K562 (cell line): ENCODE results near the gene CLSTN2. TPM values are rescaled to one million over a fixed set of nuclear protein-coding genes. Genes with fewer than 3 reads are reported as not detected.

Source experiments
- ATAC-seq: fragments of 200-7000 bp; cut with Tn5 transposase; 3 replicates; pipeline ENCODE4 v1.9.1; 2020; ENCODE audit warnings: moderate library complexity
- BruUV-seq: library from RNA; stranded (reverse); fragments of 400-500 nt; replicated peaks from 2 replicates; lab custom pipeline; 2021; lab: Mats Ljungman, UMichigan
- CTCF ChIA-PET: fragments of 300-600 bp; formaldehyde crosslinking; extraction: SDS; loops from one replicate; lab custom pipeline; 2021; ENCODE audit warnings: low intra/inter-chr PET ratio; lab: Yijun Ruan, JAX
- POLR2A ChIA-PET: fragments of 300-600, 350-650 bp; sonication (Branson Sonifier 250); formaldehyde crosslinking; extraction: SDS; loops from one replicate; lab custom pipeline; 2021; ENCODE audit warnings: antibody characterized with exemption, inconsistent platforms; lab: Yijun Ruan, JAX
- DNase-seq, 4 experiments: peaks; one replicate each; pipeline versions ENCODE4 v3.0.0 to v3.0.0-alpha.2; 2011 to 2018; ENCODE audit warnings: low spot score in 3 of 4, mixed read lengths in 3 of 4; ENCODE audit errors: extremely low read depth in 1 of 4
- FAIRE-seq: peaks from 2 replicates; lab custom pipeline; 2011; peaks lifted over from hg19 to GRCh38; lab: Jason Lieb, UNC
- H2AFZ ChIP-seq: 2 replicates; pipeline ENCODE4 v1.6.0; 2011; ENCODE audit warnings: low read depth, low read length, control low read depth, inconsistent platforms
- H3K27ac ChIP-seq: fragments of 200-600 bp; 3 replicates; pipeline ENCODE4 v1.8.0; 2011; ENCODE audit warnings: low read depth, mild to moderate bottlenecking, control low read depth, inconsistent platforms, low read length, moderate library complexity, mixed read lengths; ENCODE audit errors: extremely low read depth
- H3K27me3 ChIP-seq, 2 experiments: fragments of 300-600 bp in 1 of 2; 2 replicates in 1 of 2; 3 replicates in 1 of 2; pipeline versions ENCODE4 v1.6.0 to v1.8.0; 2011; ENCODE audit warnings: inconsistent platforms in 2 of 2, low read length in 2 of 2, mild to moderate bottlenecking in 1 of 2, mixed read lengths in 1 of 2, moderate library complexity in 1 of 2; ENCODE audit not compliant: control insufficient read depth in 2 of 2, insufficient read depth in 2 of 2
- H3K36me3 ChIP-seq: fragments of 300-600 bp; 3 replicates; pipeline ENCODE4 v1.8.0; 2011; ENCODE audit warnings: mild to moderate bottlenecking, low read length, inconsistent platforms; ENCODE audit not compliant: control insufficient read depth, insufficient read depth
- H3K4me1 ChIP-seq, 2 experiments: fragments of 200-600 bp in 1 of 2; replicated peaks in 1 of 2; 2 replicates in 1 of 2; 3 replicates in 1 of 2; pipeline versions ENCODE4 v1.5.1 to v1.8.0; 2011; ENCODE audit warnings: inconsistent platforms in 2 of 2, low read length in 2 of 2, mild to moderate bottlenecking in 1 of 2, mixed read lengths in 1 of 2, moderate library complexity in 1 of 2; ENCODE audit not compliant: control insufficient read depth in 2 of 2, insufficient read depth in 2 of 2
- H3K4me2 ChIP-seq: 2 replicates; pipeline ENCODE4 v1.6.1; 2011; ENCODE audit warnings: low read length, control low read depth, inconsistent platforms, mixed read lengths; ENCODE audit not compliant: insufficient read depth
- H3K4me3 ChIP-seq: fragments of 200-600 bp; sonication (generic), shearing (Covaris generic); 2 replicates; pipeline ENCODE4 v1.5.1; 2016; ENCODE audit warnings: control low read depth, inconsistent platforms
- H3K79me2 ChIP-seq: fragments of 200-600 bp; 3 replicates; pipeline ENCODE4 v1.8.0; 2011; ENCODE audit warnings: low read length, inconsistent platforms; ENCODE audit not compliant: control insufficient read depth, insufficient read depth
- H3K9ac ChIP-seq, 2 experiments: 2 replicates each; pipeline versions ENCODE4 v1.6.0 to v1.6.1; 2011; ENCODE audit warnings: low read depth in 2 of 2, low read length in 2 of 2, control low read depth in 1 of 2, inconsistent platforms in 1 of 2, mild to moderate bottlenecking in 1 of 2, mixed read lengths in 1 of 2; ENCODE audit not compliant: insufficient read depth in 1 of 2
- H3K9me1 ChIP-seq: one replicate; pipeline ENCODE4 v1.6.0; 2011; ENCODE audit warnings: inconsistent platforms, mild to moderate bottlenecking, low read length, moderate library complexity; ENCODE audit not compliant: control insufficient read depth, insufficient read depth
- H3K9me3 ChIP-seq: replicated peaks from 2 replicates; pipeline ENCODE4 v1.5.1; 2011; ENCODE audit warnings: low read depth, low read length, inconsistent platforms; ENCODE audit not compliant: control insufficient read depth, insufficient read depth
- H4K20me1 ChIP-seq: replicated peaks from 2 replicates; pipeline ENCODE4 v1.6.1; 2011; ENCODE audit warnings: low read length, inconsistent platforms, mixed read lengths; ENCODE audit not compliant: control insufficient read depth, insufficient read depth
- AFF4 ChIP-seq: sonication (generic); formaldehyde crosslinking; IDR thresholded peaks from 2 replicates; pipeline ENCODE4 v1.8.0; 2023; ENCODE audit warnings: mild to moderate bottlenecking, missing genetic modification reagents
- ATF6 ChIP-seq: sonication (generic); formaldehyde crosslinking; IDR thresholded peaks from 2 replicates; pipeline ENCODE4 v1.4.0; 2020; ENCODE audit warnings: mild to moderate bottlenecking, missing genetic modification reagents
- DACH1 ChIP-seq: fragments of 450-650 bp; IDR thresholded peaks from 2 replicates; pipeline ENCODE4 v1.6.1; 2018; ENCODE audit not compliant: partially characterized antibody
- HNRNPK ChIP-seq: fragments of 200-400 bp; formaldehyde crosslinking; IDR thresholded peaks from one replicate; pipeline ENCODE4 v1.6.1; 2018; ENCODE audit warnings: mild to moderate bottlenecking, low read depth, low read length; ENCODE audit not compliant: poor library complexity, severe bottlenecking
- JUND ChIP-seq, 2 experiments: IDR thresholded peaks; 2 replicates in 1 of 2; 3 replicates in 1 of 2; pipeline ENCODE4 v1.6.1; 2011; ENCODE audit warnings: borderline replicate concordance in 2 of 2, low read depth in 2 of 2, low read length in 2 of 2, improper control_type of control experiment in 1 of 2, missing biosample characterization in 1 of 2, missing genetic modification characterization in 1 of 2, missing genetic modification reagents in 1 of 2
- KAT8 ChIP-seq: fragments of 450-650 bp; IDR thresholded peaks from 2 replicates; pipeline ENCODE4 v1.6.1; 2016; ENCODE audit warnings: low read depth, mild to moderate bottlenecking
- MAFK ChIP-seq: IDR thresholded peaks from 2 replicates; pipeline ENCODE4 v1.6.1; 2011; ENCODE audit warnings: low read length, improper control_type of control experiment
- NCOR1 ChIP-seq: fragments of 450-650 bp; IDR thresholded peaks from 2 replicates; pipeline ENCODE4 v1.6.1; 2016; ENCODE audit warnings: mild to moderate bottlenecking, moderate library complexity
- NONO ChIP-seq, 2 experiments: fragments of 200-400 bp in 1 of 2; fragments of 450-650 bp in 1 of 2; formaldehyde crosslinking in 1 of 2; IDR thresholded peaks; 2 replicates each; pipeline ENCODE4 v1.6.1; 2017; ENCODE audit warnings: low read depth in 2 of 2, mild to moderate bottlenecking in 2 of 2, moderate library complexity in 2 of 2, low read length in 1 of 2
- RFX5 ChIP-seq: IDR thresholded peaks from 2 replicates; pipeline ENCODE4 v1.6.1; 2011; ENCODE audit warnings: low read depth, mild to moderate bottlenecking, improper control_type of control experiment, low read length
- ZBTB7A ChIP-seq: IDR thresholded peaks from 2 replicates; pipeline ENCODE4 v1.6.1; 2011; ENCODE audit warnings: low read depth, mild to moderate bottlenecking, low read length, moderate library complexity, borderline replicate concordance; ENCODE audit not compliant: control insufficient read depth
- ZFPM2 ChIP-seq: fragments of 250-450 bp; sonication (Bioruptor Pico); IDR thresholded peaks from 2 replicates; pipeline ENCODE4 v1.5.1; 2022; ENCODE audit warnings: mild to moderate bottlenecking
- ZNF24 ChIP-seq: fragments of 450-650 bp; IDR thresholded peaks from 2 replicates; pipeline ENCODE4 v1.6.1; 2016
- WGBS: fragments of 100-300 bp; shearing (Covaris generic); methylation state at CpG from one replicate; pipeline ENCODE4 v1.1.6; 2016; ENCODE audit warnings: low coverage, mixed read lengths; ENCODE audit not compliant: insufficient coverage; ENCODE audit errors: missing lambda C conversion rate; 5-methylcytosine and 5-hydroxymethylcytosine counted together
- in situ Hi-C: fragments of 300-500 bp; cut with MboI; formaldehyde crosslinking; loops from 4 replicates; pipeline ENCODE4 v1.15.0; 2018; ENCODE audit warnings: inconsistent platforms, mixed read lengths
- intact Hi-C: fragments of 100-400 bp; cut with micrococcal nuclease; formaldehyde crosslinking; loops from 2 replicates; pipeline ENCODE4 v1.14.2; 2022
- polyA plus RNA-seq, 8 experiments: library from polyadenylated mRNA; depleted of rRNA in 4 of 8; stranded (reverse) in 5 of 8; unstranded in 3 of 8; fragments of >200 nt; fragmentation: Nextera tagmentation in 2 of 8; fragmentation: Illumina TruSeq in 1 of 8; extraction: Ambion mirVana in 2 of 8; extraction: Trizol in 1 of 8; gene quantifications; 2 replicates each; pipeline versions ENCODE4 v1.2.1 to v1.2.3, GENCODE V29; 2011 to 2014; ENCODE audit warnings: inconsistent platforms in 1 of 8, missing spikeins in 1 of 8
- total RNA-seq, 7 experiments: library from RNA; depleted of rRNA in 6 of 7; stranded (reverse); fragments of >200 nt in 6 of 7; fragmentation: Illumina TruSeq in 2 of 7; extraction: Trizol in 2 of 7; gene quantifications; 2 replicates each; pipeline versions ENCODE4 v1.2.1 to v1.2.3, GENCODE V29; 2011 to 2021; ENCODE audit warnings: low replicate concordance in 1 of 7
- TF ChIP-seq, protein P1 (sequence below): fragments of 450-650 bp; IDR thresholded peaks from 2 replicates; pipeline ENCODE4 v1.6.1; 2017; ENCODE audit warnings: antibody characterized with exemption

The CLSTN2 gene
- total and polyA plus RNA-seq, 9 of the 15 experiments (the other 6 are each of a cell fraction or from before 2014, with no cell fraction given) = 0.02 to 0.04 (median 0.04) TPM; not detected in 6

DNA sequence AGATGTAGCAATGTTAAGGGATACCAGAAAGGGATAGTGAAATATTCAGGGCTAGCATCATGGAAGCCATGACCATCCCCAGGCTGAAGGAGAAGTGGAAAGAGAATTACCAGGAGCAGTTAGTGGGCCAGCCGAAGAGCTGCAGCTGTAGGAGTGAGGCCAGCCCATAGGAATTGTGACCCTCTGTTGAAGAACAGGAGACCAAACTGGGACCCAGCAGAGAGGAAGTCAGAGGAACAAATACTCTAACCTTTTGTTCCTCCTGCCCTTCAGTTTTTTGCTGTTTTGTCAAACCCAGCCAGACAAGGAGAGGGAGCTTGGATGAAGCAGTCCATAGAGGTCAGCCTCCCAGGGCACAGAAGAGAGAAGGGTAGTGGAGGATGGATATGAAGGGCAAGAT, 115.4 kb downstream of the CLSTN2 start:
- DNase-seq = no peak
- Histone ChIP-seq H3K9ac (no peak overlapping the region), H3K79me2 (no peaks in the 10 kb centered on the region), H3K9me1 (no peaks in the 10 kb centered on the region), H2AFZ (no peak overlapping the region), H3K4me1 (no peaks in the 10 kb centered on the region), H3K9me3 (no peaks in the 10 kb centered on the region), H4K20me1 (0 out of 2 replicates have a peak, but pooled peaks cover 5% of the 10 kb centered on the region), H3K27ac (no peak overlapping the region), H3K36me3 (no peaks in the 10 kb centered on the region), H3K27me3 (no peaks in the 10 kb centered on the region; a peak in 2 of 5 replicates), H3K4me3 (no peak overlapping the region), H3K4me2 (no peak overlapping the region)
- WGBS = 0% methylated on average over 1 of the region's 1 CpG
- intact Hi-C loops = loop anchor here (10.0 kb wide), 1 partner anchor 626 kb away; no protein-coding TSS in a partner anchor
- ATAC-seq = no peak
- ChIA-PET CTCF (no interaction called here), POLR2A (no interaction called here)
- in situ Hi-C loops = no loop called here
- no TSS peak for BruUV-seq
- FAIRE-seq = no peak
- TF ChIP-seq ZNF24 = no peak
- no peak for TF ChIP-seq KAT8
- no peak for TF ChIP-seq RFX5
- no peak for TF ChIP-seq MAFK
- no peak for TF ChIP-seq ZBTB7A
- TF ChIP-seq AFF4 (CRISPR knock-in tag) = no peak
- TF ChIP-seq ZFPM2 (CRISPR knock-in tag) = no peak
- TF ChIP-seq NCOR1 = no peak
- TF ChIP-seq, protein P1, sequence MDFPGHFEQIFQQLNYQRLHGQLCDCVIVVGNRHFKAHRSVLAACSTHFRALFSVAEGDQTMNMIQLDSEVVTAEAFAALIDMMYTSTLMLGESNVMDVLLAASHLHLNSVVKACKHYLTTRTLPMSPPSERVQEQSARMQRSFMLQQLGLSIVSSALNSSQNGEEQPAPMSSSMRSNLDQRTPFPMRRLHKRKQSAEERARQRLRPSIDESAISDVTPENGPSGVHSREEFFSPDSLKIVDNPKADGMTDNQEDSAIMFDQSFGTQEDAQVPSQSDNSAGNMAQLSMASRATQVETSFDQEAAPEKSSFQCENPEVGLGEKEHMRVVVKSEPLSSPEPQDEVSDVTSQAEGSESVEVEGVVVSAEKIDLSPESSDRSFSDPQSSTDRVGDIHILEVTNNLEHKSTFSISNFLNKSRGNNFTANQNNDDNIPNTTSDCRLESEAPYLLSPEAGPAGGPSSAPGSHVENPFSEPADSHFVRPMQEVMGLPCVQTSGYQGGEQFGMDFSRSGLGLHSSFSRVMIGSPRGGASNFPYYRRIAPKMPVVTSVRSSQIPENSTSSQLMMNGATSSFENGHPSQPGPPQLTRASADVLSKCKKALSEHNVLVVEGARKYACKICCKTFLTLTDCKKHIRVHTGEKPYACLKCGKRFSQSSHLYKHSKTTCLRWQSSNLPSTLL = no peak
- TF ChIP-seq JUND (IDR thresholded peaks at IDR 0.05; ENCODE audit: borderline replicate concordance, low read depth, low read length) = no peak
- TF ChIP-seq JUND (tag; IDR thresholded peaks at IDR 0.05; ENCODE audit: borderline replicate concordance, low read depth, low read length) = no peak
- TF ChIP-seq NONO (IDR thresholded peaks at IDR 0.05; ENCODE audit: low read depth in 2 of 2, low read length in 1 of 2) = no peak
- no peak for TF ChIP-seq DACH1
- no peak for TF ChIP-seq ATF6 (CRISPR knock-in tag)
- TF ChIP-seq HNRNPK = no peak
